Measurements from ENCODE around the gene RNF213.

The RNF213 gene

DNA sequence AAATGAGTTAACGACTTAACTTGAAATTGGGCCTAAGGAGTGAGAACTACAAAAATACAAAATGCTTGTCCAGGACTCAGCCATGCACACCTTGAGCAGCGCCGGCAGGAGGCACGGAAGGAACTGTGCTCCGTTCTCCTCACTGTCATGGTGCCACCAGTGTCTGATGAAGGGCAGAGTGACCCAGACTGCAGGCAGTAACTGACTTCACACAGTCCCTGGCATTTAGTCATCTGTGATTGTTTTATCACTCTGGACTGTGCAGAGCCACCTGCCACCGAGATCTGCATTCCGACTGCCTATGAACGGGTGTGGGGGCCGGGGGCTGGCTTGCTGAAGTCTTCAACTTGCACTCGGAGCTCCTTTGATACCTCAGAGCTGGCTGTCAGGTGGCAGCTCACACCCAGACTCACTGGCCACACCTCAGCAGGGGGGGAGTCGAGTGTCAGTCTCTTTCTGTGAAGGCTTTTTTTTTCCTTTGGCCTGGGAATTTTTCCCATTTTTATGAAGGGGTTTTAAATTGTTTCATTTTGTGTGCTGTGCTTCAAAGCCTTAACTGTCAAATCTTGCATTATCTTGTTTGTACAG lies 134.1 kb downstream of the RNF213 start:
- H2BK15ac ChIP-seq (ENCODE audit: low read depth, poor library complexity, severe bottlenecking) = no peak overlapping the region
- H4K8ac ChIP-seq (ENCODE audit: low read length) = no peak overlapping the region
- no peak overlapping the region for H3K4me2 ChIP-seq (ENCODE audit: low read length, poor library complexity, severe bottlenecking)
- no peak overlapping the region for H2BK5ac ChIP-seq (ENCODE audit: low read depth, low read length, poor library complexity, severe bottlenecking)
- H2AK5ac ChIP-seq (ENCODE audit: low read length, severe bottlenecking) = no peak overlapping the region
- H3K27me3 ChIP-seq (ENCODE audit: control insufficient read depth in 1 of 2, insufficient read depth in 1 of 2, low read length in 2 of 2) = no peaks in the 10 kb centered on the region
- H3K4me1 ChIP-seq (ENCODE audit: control insufficient read depth, insufficient read depth, low read depth, low read length) = no peaks in the 10 kb centered on the region
- H3K4me3 ChIP-seq (ENCODE audit: insufficient read depth in 1 of 2, low read depth in 1 of 2, low read length in 2 of 2) = no peak overlapping the region
- H3K18ac ChIP-seq (ENCODE audit: low read depth in 1 of 2, low read length in 2 of 2) = no peak overlapping the region
- DNase-seq = no peak
- WGBS = 86% methylated on average over 11 of the region's 11 CpGs
- no peak overlapping the region for H3K27ac ChIP-seq (ENCODE audit: low read length, poor library complexity, severe bottlenecking)
- no peak overlapping the region for H3K9ac ChIP-seq (ENCODE audit: low read length)
- H3K79me1 ChIP-seq (replicated peaks; ENCODE audit: low read length, poor library complexity, severe bottlenecking) = peaks cover 11% of the 10 kb centered on the region
- H3K14ac ChIP-seq (ENCODE audit: low read length in 2 of 2) = no peak overlapping the region
- H3K4ac ChIP-seq (ENCODE audit: low read depth in 1 of 2, low read length in 2 of 2) = no peak overlapping the region
- no peak overlapping the region for H3K23ac ChIP-seq (ENCODE audit: low read length in 2 of 2)
- H3K9me3 ChIP-seq (ENCODE audit: control insufficient read depth, low read length) = no peaks in the 10 kb centered on the region
- no peak overlapping the region for H2AFZ ChIP-seq (ENCODE audit: low read depth, low read length)
- H3K36me3 ChIP-seq (ENCODE audit: control insufficient read depth in 1 of 2, insufficient read depth in 2 of 2, low read depth in 1 of 2, low read length in 2 of 2) = peaks cover 35 to 62% of the 10 kb centered on the region in 2 experiments
- H2BK12ac ChIP-seq (ENCODE audit: low read length in 2 of 2) = no peak overlapping the region
- no peak overlapping the region for H2BK120ac ChIP-seq (ENCODE audit: low read depth, low read length)
- H4K91ac ChIP-seq (ENCODE audit: low read length) = no peak overlapping the region

DNA sequence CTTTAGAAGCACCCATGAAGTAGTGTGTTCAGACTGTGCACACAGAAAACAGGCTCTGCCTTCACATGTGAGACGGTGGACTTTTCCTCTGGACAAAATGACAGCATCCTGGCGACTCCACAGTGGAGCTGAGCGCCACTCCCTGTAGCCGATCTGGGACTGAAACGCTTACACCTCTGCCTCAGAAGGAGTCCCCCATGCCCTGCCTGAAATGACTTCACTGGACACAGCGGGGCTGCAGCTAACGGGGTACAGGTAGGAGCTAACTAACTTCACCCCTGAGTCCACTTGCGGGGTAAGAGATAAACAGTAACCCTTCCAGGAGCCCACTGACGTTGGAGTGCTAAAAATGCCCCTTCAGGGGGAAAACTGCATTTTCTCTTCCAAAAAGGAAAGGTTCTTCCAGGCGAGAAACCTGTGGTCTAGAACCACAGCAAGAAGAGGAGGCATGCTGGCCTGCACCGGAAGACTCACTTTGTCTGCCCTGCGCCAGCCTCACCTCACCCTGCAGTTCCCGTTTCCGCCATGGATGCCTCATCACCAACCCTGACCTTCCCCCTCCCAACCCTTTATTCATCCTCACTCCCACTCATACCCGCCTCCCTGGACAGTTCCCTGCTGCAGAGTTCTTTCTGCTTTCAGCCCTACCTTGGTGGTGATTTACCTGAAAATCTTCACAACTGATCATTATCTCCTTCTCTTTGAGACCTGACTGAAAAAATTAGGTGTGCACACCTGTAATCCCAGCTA lies 134.9 kb downstream of the RNF213 start:
- Histone ChIP-seq H3K23ac (ENCODE audit: low read length in 2 of 2) (no peak overlapping the region), H3K27me3 (ENCODE audit: control insufficient read depth in 1 of 2, insufficient read depth in 1 of 2, low read length in 2 of 2) (no peaks in the 10 kb centered on the region)
- 87% methylated on average over 15 of the region's 15 CpGs for WGBS

DNA sequence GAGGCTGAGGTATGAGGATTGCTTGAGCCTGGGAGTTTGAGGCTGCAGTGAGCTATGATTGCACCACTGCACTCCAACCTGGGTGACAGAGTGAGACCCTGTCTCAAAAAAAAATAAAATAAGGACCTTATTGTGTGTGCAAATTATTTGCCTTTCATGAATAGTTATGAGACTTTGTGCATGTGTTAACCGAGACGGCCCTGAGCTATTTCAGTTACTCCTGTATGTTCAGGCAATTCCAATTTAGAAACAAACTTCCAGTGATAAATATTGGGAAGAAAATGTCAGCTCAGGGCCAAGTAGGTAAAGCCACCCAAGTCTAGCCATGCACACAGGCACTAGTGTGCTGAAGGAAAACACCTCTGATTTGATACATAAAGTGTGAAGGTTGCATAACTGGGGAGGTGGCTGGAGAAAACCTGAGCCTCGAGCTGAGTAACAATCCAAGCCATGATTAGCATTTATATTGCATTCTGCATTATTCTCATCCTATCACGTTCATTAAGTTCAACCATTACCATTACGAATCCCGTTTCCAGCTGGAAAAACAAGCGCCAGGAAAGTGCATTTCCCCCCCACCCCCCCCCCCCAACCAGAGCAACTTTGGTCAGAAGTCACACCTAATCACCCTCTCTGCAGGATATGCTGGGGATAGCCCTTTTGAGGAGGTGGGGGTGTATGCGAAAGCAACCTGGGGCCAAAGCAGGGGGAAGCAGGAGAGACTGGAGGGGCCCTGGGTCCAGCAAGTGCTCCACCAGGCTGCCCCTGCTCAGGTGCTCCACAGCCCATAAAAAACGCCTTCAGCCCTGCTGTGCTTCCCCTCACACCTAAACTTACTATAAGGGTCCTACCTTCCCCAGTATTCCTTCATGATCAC lies 135.7 kb downstream of the RNF213 start:
- Histone ChIP-seq H3K9ac (ENCODE audit: low read length) (no peak overlapping the region), H4K91ac (ENCODE audit: low read length) (no peak overlapping the region), H3K14ac (ENCODE audit: low read length in 2 of 2) (no peak overlapping the region), H3K27ac (ENCODE audit: low read length, poor library complexity, severe bottlenecking) (no peak overlapping the region), H3K4me3 (ENCODE audit: insufficient read depth in 1 of 2, low read depth in 1 of 2, low read length in 2 of 2) (no peak overlapping the region), H3K9me3 (ENCODE audit: control insufficient read depth, low read length) (no peaks in the 10 kb centered on the region), H3K4ac (ENCODE audit: low read depth in 1 of 2, low read length in 2 of 2) (no peak overlapping the region), H4K8ac (ENCODE audit: low read length) (no peak overlapping the region), H3K27me3 (ENCODE audit: control insufficient read depth in 1 of 2, insufficient read depth in 1 of 2, low read length in 2 of 2) (no peaks in the 10 kb centered on the region), H2BK12ac (ENCODE audit: low read length in 2 of 2) (no peak overlapping the region), H3K23ac (ENCODE audit: low read length in 2 of 2) (no peak overlapping the region), H2AK5ac (ENCODE audit: low read length, severe bottlenecking) (no peak overlapping the region), H2BK5ac (ENCODE audit: low read depth, low read length, poor library complexity, severe bottlenecking) (no peak overlapping the region), H3K4me1 (ENCODE audit: control insufficient read depth, insufficient read depth, low read depth, low read length) (no peaks in the 10 kb centered on the region), H3K79me1 (replicated peaks; ENCODE audit: low read length, poor library complexity, severe bottlenecking) (peaks cover 8% of the 10 kb centered on the region), H3K36me3 (ENCODE audit: control insufficient read depth in 1 of 2, insufficient read depth in 2 of 2, low read depth in 1 of 2, low read length in 2 of 2) (peaks cover 25 to 45% of the 10 kb centered on the region in 2 experiments), H2BK15ac (ENCODE audit: low read depth, poor library complexity, severe bottlenecking) (no peak overlapping the region), H2BK120ac (ENCODE audit: low read depth, low read length) (no peak overlapping the region), H3K4me2 (ENCODE audit: low read length, poor library complexity, severe bottlenecking) (no peak overlapping the region), H3K18ac (ENCODE audit: low read depth in 1 of 2, low read length in 2 of 2) (no peak overlapping the region), H2AFZ (ENCODE audit: low read depth, low read length) (no peak overlapping the region)
- 79% methylated on average over 9 of the region's 9 CpGs for WGBS
- DNase-seq = no peak

More for the DNA sequence above, 134.9 kb downstream of the RNF213 start:
- Histone ChIP-seq H3K4ac (ENCODE audit: low read depth in 1 of 2, low read length in 2 of 2) (no peak overlapping the region), H3K18ac (ENCODE audit: low read depth in 1 of 2, low read length in 2 of 2) (no peak overlapping the region), H4K91ac (ENCODE audit: low read length) (no peak overlapping the region), H2AFZ (ENCODE audit: low read depth, low read length) (no peak overlapping the region), H2BK15ac (ENCODE audit: low read depth, poor library complexity, severe bottlenecking) (no peak overlapping the region), H2BK5ac (ENCODE audit: low read depth, low read length, poor library complexity, severe bottlenecking) (no peak overlapping the region), H3K4me1 (ENCODE audit: control insufficient read depth, insufficient read depth, low read depth, low read length) (no peaks in the 10 kb centered on the region), H2AK5ac (ENCODE audit: low read length, severe bottlenecking) (no peak overlapping the region), H3K14ac (ENCODE audit: low read length in 2 of 2) (no peak overlapping the region), H3K27ac (ENCODE audit: low read length, poor library complexity, severe bottlenecking) (no peak overlapping the region), H3K9ac (ENCODE audit: low read length) (no peak overlapping the region), H2BK12ac (ENCODE audit: low read length in 2 of 2) (no peak overlapping the region), H3K4me3 (ENCODE audit: insufficient read depth in 1 of 2, low read depth in 1 of 2, low read length in 2 of 2) (no peak overlapping the region), H2BK120ac (ENCODE audit: low read depth, low read length) (no peak overlapping the region), H3K79me1 (replicated peaks; ENCODE audit: low read length, poor library complexity, severe bottlenecking) (peaks cover 8% of the 10 kb centered on the region), H3K4me2 (ENCODE audit: low read length, poor library complexity, severe bottlenecking) (no peak overlapping the region), H3K9me3 (ENCODE audit: control insufficient read depth, low read length) (no peaks in the 10 kb centered on the region), H4K8ac (ENCODE audit: low read length) (no peak overlapping the region), H3K36me3 (ENCODE audit: control insufficient read depth in 1 of 2, insufficient read depth in 2 of 2, low read depth in 1 of 2, low read length in 2 of 2) (peaks cover 29 to 53% of the 10 kb centered on the region in 2 experiments)
- no peak for DNase-seq

DNA sequence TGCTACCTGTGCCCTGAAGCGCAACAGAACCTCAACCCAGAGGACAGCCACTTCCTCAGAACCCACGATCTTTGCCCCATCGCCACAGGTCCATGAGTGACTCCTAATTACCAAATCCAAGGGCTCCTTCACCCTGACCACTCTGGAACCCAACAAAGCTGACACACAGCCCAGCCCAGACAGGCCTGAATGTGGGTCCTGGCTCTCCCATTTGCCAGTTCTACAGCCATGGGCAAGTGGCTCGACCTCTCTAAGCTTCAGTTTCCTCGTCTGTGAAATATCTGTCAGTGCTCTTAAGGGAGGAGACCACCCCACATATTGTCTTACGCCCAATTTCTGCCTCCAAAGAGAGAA lies 136.4 kb downstream of the RNF213 start:
- Histone ChIP-seq H4K91ac (ENCODE audit: low read length) (no peak overlapping the region), H2BK120ac (ENCODE audit: low read depth, low read length) (no peak overlapping the region), H3K9me3 (ENCODE audit: control insufficient read depth, low read length) (no peaks in the 10 kb centered on the region), H3K4ac (ENCODE audit: low read depth in 1 of 2, low read length in 2 of 2) (no peak overlapping the region), H3K27me3 (ENCODE audit: control insufficient read depth in 1 of 2, insufficient read depth in 1 of 2, low read length in 2 of 2) (no peaks in the 10 kb centered on the region), H2AFZ (ENCODE audit: low read depth, low read length) (no peak overlapping the region), H3K27ac (ENCODE audit: low read length, poor library complexity, severe bottlenecking) (no peak overlapping the region), H3K23ac (ENCODE audit: low read length in 2 of 2) (no peak overlapping the region), H2BK15ac (ENCODE audit: low read depth, poor library complexity, severe bottlenecking) (no peak overlapping the region), H3K79me1 (replicated peaks; ENCODE audit: low read length, poor library complexity, severe bottlenecking) (peaks cover 8% of the 10 kb centered on the region), H3K36me3 (ENCODE audit: control insufficient read depth in 1 of 2, insufficient read depth in 2 of 2, low read depth in 1 of 2, low read length in 2 of 2) (peaks cover 25 to 40% of the 10 kb centered on the region in 2 experiments), H2AK5ac (ENCODE audit: low read length, severe bottlenecking) (no peak overlapping the region), H3K4me1 (ENCODE audit: control insufficient read depth, insufficient read depth, low read depth, low read length) (no peaks in the 10 kb centered on the region), H3K14ac (ENCODE audit: low read length in 2 of 2) (no peak overlapping the region), H3K4me2 (ENCODE audit: low read length, poor library complexity, severe bottlenecking) (no peak overlapping the region), H3K9ac (ENCODE audit: low read length) (no peak overlapping the region), H3K18ac (ENCODE audit: low read depth in 1 of 2, low read length in 2 of 2) (no peak overlapping the region), H4K8ac (ENCODE audit: low read length) (no peak overlapping the region), H2BK12ac (ENCODE audit: low read length in 2 of 2) (no peak overlapping the region), H3K4me3 (ENCODE audit: insufficient read depth in 1 of 2, low read depth in 1 of 2, low read length in 2 of 2) (no peak overlapping the region), H2BK5ac (ENCODE audit: low read depth, low read length, poor library complexity, severe bottlenecking) (no peak overlapping the region)
- DNase-seq = no peak
- 93% methylated on average over 6 of the region's 6 CpGs for WGBS
